GM12872 (cell line): ENCODE measurements around the gene TMEM50B.

Source experiments
- CTCF ChIP-seq: IDR thresholded peaks from 3 replicates; pipeline ENCODE4 v1.5.1; 2011; ENCODE audit warnings: low read depth, mild to moderate bottlenecking, low read length, moderate library complexity; ENCODE audit not compliant: insufficient read depth

Gene TMEM50B

DNA sequence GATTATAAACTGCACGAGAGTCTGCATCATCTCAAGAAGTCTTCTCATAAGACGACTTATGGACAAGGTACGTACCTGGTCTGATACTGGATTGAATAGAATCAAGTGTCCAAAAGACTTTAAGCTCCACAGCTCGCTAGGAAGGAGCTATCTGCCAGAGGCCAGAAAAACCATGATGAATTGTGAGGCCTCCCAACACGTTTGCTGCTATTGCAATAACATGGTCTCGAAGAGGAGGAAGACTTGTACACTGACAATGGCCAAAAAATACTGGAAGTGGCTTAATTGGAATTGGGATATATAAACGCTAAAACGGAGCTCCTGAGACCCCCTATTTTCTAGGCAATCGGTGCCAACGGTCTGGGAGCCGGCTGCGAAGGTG is 11.2 kb upstream of the TMEM50B start:
- no peak for TF ChIP-seq CTCF

DNA sequence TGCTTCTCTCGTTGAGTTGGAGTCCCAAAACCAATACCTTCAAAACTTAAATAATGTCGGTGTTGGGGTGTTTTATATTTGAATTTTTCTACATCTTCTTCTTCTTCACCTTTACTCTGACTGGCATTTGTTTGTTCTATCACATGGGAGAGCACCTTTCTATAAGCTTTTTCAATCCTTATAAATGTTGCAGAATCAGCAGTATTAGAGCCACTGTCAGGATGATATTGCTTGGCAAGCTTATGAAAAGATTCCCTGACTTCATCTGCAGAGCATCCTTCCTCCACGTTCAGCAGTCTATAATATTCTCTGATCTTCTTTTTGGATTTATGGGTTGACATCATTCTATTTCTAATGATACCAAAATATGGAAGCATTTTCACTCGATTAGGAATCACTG is 9.2 kb upstream of the TMEM50B start:
- TF ChIP-seq CTCF, result no peak

- no peak for TF ChIP-seq CTCF
Observed at GRCh38 chr21:33487996-33488395, 8.2 kb upstream of the TMEM50B start.

DNA sequence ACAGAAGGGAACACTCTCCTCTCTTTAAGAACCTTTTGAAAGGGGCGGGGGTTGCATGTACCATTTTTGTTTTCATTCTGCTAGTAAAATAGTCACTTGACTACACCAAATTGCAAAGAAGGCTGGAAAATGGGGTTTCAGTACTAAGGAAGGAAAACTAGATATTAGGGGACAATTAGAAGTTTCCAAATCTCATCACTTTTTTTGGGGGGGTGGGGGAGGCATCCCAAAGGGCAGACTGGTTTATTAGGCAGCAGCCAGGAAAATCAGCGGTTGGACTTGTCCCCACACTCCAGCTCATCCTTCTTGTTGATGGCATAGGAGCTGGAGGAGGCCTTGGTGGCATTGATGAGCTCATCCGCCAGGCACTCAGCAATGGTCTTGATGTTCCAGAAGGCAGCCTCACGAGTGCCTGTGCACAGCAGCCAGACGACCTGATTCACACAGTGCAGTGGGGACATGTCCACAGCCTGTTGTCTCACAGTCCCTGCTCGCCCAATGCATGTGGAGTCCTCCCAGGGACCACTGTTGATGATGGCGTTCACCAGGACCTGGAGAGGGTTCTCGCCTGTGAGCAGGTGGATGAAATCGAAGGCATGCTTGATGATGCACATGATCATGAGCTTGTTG is 1.7 kb upstream of the TMEM50B start:
- TF ChIP-seq CTCF, result no peak

GRCh38 chr21:33480481-33481103 is 818 bp upstream of the TMEM50B start:
- TF ChIP-seq CTCF, result no peak

- no peak for TF ChIP-seq CTCF
Observed at GRCh38 chr21:33478935-33479678, 667 bp downstream of the TMEM50B start.

DNA sequence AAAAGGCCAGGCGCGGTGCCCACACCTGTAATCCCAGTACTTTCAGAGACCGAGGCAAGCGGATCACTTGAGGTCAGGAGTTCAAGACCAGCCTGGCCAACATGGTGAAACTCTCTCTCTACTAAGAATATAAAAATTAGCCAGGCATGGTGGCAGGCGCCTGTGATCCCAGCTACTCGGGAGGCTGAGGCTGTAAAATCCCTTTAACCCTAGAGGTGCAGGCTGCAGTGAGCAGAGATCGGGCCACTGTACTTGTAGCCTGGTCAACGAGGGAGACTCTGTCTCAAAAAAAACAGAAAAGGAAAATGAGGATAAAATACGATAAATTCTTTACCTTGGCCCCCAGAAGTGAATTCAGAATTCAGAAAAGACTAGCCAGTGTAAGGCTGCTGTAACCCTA is 1.6 kb downstream of the TMEM50B start:
- TF ChIP-seq CTCF, result no peak
